ENCODE results near the gene ARHGAP15. TPM values are rescaled to one million over a fixed set of nuclear protein-coding genes. Genes with fewer than 3 reads are reported as not detected.

ARHGAP15 gene
- total RNA-seq, 1 experiment from 2014 or later: not detected

DNA sequence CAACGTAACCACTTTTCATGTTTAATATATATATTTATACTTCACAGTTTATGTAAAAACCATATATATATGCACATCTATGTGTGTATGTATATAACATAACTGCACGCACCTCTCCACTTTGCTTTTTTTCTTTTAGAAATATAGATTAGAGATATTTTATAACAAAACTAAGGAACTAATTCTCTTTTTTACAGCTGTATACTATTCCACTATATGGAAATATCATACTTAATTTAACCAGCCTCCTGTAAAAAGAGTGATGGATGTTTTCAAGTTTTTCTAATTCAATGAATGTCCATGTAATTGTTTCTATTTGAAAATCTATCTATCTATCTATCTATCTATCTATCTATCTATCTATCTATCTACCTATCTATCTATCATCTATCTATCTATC is 4.6 kb downstream of the ARHGAP15 start:
- no peak overlapping the region for H2AFZ ChIP-seq
- intact Hi-C loops (cut with micrococcal nuclease; ENCODE audit: unreplicated experiment): no loop called here
- CTCF ChIA-PET: no interaction called here

DNA sequence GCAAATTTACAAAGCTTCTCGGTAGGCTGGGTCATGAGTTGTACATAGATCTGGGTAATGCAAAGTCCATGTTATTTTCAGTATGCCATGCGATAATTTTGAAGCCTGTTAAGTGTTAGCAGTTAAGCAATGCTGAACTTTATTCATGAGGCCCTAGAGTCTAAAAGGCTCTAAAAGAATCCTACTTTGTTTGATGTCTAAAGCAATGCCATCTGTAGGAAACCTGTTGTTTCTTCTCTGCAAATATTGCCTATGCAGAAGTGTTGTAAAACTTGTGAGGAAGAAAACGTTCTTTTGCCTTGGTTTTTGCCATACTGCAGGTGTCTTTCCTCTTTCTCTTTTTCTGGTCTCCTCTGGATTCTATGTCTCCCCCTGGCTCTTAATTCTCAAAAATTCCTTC is 9.1 kb downstream of the ARHGAP15 start:
- H3F3A ChIP-seq (ENCODE audit: insufficient read depth, low read depth): no peaks in the 10 kb centered on the region; the same call in 1 of the 2 replicates
- no peak overlapping the region for H3K27ac ChIP-seq
- no peak overlapping the region for H2AFZ ChIP-seq
- H4K20me1 ChIP-seq (ENCODE audit: insufficient read depth): no peaks in the 10 kb centered on the region
- H3K79me2 ChIP-seq (ENCODE audit: low read depth): no peaks in the 10 kb centered on the region
- intact Hi-C loops (cut with micrococcal nuclease; ENCODE audit: unreplicated experiment): no loop called here
- H3K4me3 ChIP-seq: no peak overlapping the region
- no peak overlapping the region for H3K4me2 ChIP-seq
- no TSS peak for BruUV-seq (replicated peaks)
- no peaks in the 10 kb centered on the region for H3K27me3 ChIP-seq (ENCODE audit: insufficient read depth, low read depth)
- H3K36me3 ChIP-seq (ENCODE audit: low read depth): no peaks in the 10 kb centered on the region
- POLR2A ChIA-PET (ENCODE audit: unreplicated experiment): no interaction called here
- no peaks in the 10 kb centered on the region for H3K9me3 ChIP-seq (ENCODE audit: insufficient read depth, low read depth)
- TF ChIP-seq, protein P1, sequence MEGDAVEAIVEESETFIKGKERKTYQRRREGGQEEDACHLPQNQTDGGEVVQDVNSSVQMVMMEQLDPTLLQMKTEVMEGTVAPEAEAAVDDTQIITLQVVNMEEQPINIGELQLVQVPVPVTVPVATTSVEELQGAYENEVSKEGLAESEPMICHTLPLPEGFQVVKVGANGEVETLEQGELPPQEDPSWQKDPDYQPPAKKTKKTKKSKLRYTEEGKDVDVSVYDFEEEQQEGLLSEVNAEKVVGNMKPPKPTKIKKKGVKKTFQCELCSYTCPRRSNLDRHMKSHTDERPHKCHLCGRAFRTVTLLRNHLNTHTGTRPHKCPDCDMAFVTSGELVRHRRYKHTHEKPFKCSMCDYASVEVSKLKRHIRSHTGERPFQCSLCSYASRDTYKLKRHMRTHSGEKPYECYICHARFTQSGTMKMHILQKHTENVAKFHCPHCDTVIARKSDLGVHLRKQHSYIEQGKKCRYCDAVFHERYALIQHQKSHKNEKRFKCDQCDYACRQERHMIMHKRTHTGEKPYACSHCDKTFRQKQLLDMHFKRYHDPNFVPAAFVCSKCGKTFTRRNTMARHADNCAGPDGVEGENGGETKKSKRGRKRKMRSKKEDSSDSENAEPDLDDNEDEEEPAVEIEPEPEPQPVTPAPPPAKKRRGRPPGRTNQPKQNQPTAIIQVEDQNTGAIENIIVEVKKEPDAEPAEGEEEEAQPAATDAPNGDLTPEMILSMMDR (conservative IDR thresholded peaks at IDR 0.05): no peak
- no peak for TF ChIP-seq EZH2 (IDR thresholded peaks at IDR 0.05; ENCODE audit: low read depth)
- H3K4me1 ChIP-seq (replicated peaks; ENCODE audit: insufficient read depth): no peaks in the 10 kb centered on the region
- H3K9me2 ChIP-seq (ENCODE audit: insufficient read depth): no peaks in the 10 kb centered on the region
- DNase-seq: no peak
- CTCF ChIA-PET: no interaction called here

More for the DNA sequence above, 4.6 kb downstream of the ARHGAP15 start:
- H3K79me2 ChIP-seq (ENCODE audit: low read depth): no peaks in the 10 kb centered on the region
- no peak overlapping the region for H3K27ac ChIP-seq
- no peaks in the 10 kb centered on the region; the same call in 1 of the 2 replicates for H3F3A ChIP-seq (ENCODE audit: insufficient read depth, low read depth)
- no TSS peak for BruUV-seq (replicated peaks)
- no peaks in the 10 kb centered on the region for H3K9me3 ChIP-seq (ENCODE audit: insufficient read depth, low read depth)
- no peak overlapping the region for H3K4me2 ChIP-seq
- no peaks in the 10 kb centered on the region; the same call in 1 of the 2 replicates for H3K9me2 ChIP-seq (ENCODE audit: insufficient read depth)
- no peaks in the 10 kb centered on the region for H3K4me1 ChIP-seq (replicated peaks; ENCODE audit: insufficient read depth)
- H3K36me3 ChIP-seq (ENCODE audit: low read depth): no peaks in the 10 kb centered on the region
- no peak for DNase-seq
- H4K20me1 ChIP-seq (ENCODE audit: insufficient read depth): no peaks in the 10 kb centered on the region
- no peak overlapping the region for H3K4me3 ChIP-seq
- POLR2A ChIA-PET (ENCODE audit: unreplicated experiment): no interaction called here
- no peaks in the 10 kb centered on the region for H3K27me3 ChIP-seq (ENCODE audit: insufficient read depth, low read depth)
- TF ChIP-seq, protein P1 (conservative IDR thresholded peaks at IDR 0.05): no peak
- TF ChIP-seq EZH2 (IDR thresholded peaks at IDR 0.05; ENCODE audit: low read depth): no peak

DNA sequence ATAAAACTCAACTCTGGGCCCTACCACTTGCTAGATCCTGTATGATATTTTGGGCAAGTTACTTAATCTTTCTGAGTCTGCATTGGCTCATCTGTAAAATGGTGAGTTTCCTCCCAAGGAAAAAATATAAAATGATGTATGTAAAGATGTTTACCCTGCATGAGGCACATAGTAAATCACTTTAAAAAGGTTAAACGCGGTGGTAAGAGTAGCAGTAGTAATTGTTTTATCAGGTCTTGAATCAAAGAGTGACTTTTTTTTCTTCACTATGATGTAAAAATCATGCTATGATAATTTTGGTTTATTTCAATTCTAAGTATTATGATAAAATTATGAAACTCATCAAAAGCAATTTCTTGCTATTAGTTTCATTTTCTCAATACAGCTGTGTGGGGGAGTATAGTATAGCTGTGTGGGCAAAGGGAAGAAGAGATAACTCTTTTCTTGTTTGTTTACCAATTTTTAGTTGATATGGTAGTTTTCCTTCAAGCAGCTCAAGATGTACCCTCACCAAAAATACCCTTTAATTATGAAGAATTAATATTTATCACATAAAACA is 10.7 kb downstream of the ARHGAP15 start:
- no peak for TF ChIP-seq EZH2 (IDR thresholded peaks at IDR 0.05; ENCODE audit: low read depth)
- TF ChIP-seq, protein P1 (conservative IDR thresholded peaks at IDR 0.05): no peak
- no TSS peak for BruUV-seq (replicated peaks)
- no peaks in the 10 kb centered on the region for H3K27me3 ChIP-seq (ENCODE audit: insufficient read depth, low read depth)
- H3K4me1 ChIP-seq (replicated peaks; ENCODE audit: insufficient read depth): no peaks in the 10 kb centered on the region
- H3K4me2 ChIP-seq: no peak overlapping the region
- no peak for DNase-seq
- H3F3A ChIP-seq (ENCODE audit: insufficient read depth, low read depth): no peaks in the 10 kb centered on the region; the same call in 1 of the 2 replicates
- no peaks in the 10 kb centered on the region for H4K20me1 ChIP-seq (ENCODE audit: insufficient read depth)
- no peaks in the 10 kb centered on the region for H3K79me2 ChIP-seq (ENCODE audit: low read depth)
- no peak overlapping the region for H2AFZ ChIP-seq
- no peaks in the 10 kb centered on the region for H3K36me3 ChIP-seq (ENCODE audit: low read depth)
- POLR2A ChIA-PET (ENCODE audit: unreplicated experiment): no interaction called here
- no peak overlapping the region for H3K4me3 ChIP-seq
- CTCF ChIA-PET: no interaction called here
- no peaks in the 10 kb centered on the region for H3K9me3 ChIP-seq (ENCODE audit: insufficient read depth, low read depth)
- no peaks in the 10 kb centered on the region for H3K9me2 ChIP-seq (ENCODE audit: insufficient read depth)
- H3K27ac ChIP-seq: no peak overlapping the region
- intact Hi-C loops (cut with micrococcal nuclease; ENCODE audit: unreplicated experiment): no loop called here
